Measurements from ENCODE around the gene TMCC2. TPM values are rescaled to one million over a fixed set of nuclear protein-coding genes. Genes with fewer than 3 reads are reported as not detected.

Gene TMCC2
- total and polyA plus RNA-seq, 7 donors = 0.66 to 21.4 (median 6.5) TPM

DNA sequence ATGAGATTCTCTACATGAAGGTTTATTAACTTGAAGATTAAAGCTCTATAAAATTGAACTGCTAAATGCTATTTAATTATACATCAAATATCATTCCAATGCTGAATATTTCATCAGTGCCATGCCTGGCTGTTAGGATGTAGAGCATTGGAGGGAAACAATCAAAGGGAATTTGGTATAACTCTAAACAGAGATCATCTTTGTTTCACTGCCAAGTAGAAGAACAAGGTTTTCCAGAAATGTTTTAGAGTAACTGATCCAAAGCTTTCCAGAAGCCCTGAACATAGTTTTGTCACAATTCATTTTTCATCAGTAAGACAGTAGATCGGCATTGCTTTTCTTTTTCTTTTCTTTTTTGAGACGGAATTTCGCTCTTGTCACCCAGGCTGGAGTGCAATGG is 10.3 kb upstream of the TMCC2 start:
- Histone ChIP-seq H3K4me1 (peaks cover under 1% of the 10 kb centered on the region), H3K4me3 (no peak overlapping the region), H3K36me3 (ENCODE audit: insufficient read depth in 1 of 2, low read depth in 1 of 2) (no peaks in the 10 kb centered on the region), H3K27me3 (ENCODE audit: insufficient read depth in 3 of 3, low read length in 2 of 3) (no peaks in the 10 kb centered on the region), H3K27ac (no peak overlapping the region), H3K9me3 (no peaks in the 10 kb centered on the region)
- DNase-seq (no peak), ATAC-seq (no peak)
- 59 to 90% (median 89%) methylated on average over 3 of the region's 3 CpGs for WGBS, 3 donors
- TF ChIP-seq, protein P1, sequence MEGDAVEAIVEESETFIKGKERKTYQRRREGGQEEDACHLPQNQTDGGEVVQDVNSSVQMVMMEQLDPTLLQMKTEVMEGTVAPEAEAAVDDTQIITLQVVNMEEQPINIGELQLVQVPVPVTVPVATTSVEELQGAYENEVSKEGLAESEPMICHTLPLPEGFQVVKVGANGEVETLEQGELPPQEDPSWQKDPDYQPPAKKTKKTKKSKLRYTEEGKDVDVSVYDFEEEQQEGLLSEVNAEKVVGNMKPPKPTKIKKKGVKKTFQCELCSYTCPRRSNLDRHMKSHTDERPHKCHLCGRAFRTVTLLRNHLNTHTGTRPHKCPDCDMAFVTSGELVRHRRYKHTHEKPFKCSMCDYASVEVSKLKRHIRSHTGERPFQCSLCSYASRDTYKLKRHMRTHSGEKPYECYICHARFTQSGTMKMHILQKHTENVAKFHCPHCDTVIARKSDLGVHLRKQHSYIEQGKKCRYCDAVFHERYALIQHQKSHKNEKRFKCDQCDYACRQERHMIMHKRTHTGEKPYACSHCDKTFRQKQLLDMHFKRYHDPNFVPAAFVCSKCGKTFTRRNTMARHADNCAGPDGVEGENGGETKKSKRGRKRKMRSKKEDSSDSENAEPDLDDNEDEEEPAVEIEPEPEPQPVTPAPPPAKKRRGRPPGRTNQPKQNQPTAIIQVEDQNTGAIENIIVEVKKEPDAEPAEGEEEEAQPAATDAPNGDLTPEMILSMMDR (IDR thresholded peaks at IDR 0.05) = no peak
- intact Hi-C loops (cut with DNase I) = no loop called here

DNA sequence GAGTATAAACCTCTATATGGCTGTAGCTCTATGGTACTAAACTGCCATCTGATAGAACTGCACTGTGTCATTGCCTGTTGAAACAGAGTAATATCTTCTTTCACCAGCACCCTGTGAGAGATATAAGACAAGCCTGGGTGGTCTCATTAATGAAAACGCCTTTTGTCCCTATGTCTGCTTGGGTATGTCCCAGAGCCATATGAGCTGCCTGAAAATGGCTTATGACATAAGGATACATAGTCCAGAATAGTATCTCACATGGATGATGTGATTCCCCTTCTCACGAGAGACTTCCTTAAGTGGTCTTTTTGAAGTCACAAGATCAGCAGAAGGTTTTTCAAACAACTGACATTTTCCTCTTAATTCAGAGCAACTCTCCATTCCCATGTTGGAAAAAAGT is 7.3 kb upstream of the TMCC2 start:
- WGBS, 3 donors = 62 to 81% (median 72%) methylated on average over 2 of the region's 2 CpGs
- no peak overlapping the region for H3K4me3 ChIP-seq
- DNase-seq (no peak), ATAC-seq (no peak)
- no peaks in the 10 kb centered on the region for H3K36me3 ChIP-seq (ENCODE audit: insufficient read depth in 1 of 2, low read depth in 1 of 2)
- H3K27ac ChIP-seq = no peak overlapping the region
- TF ChIP-seq, protein P1 (IDR thresholded peaks at IDR 0.05) = no peak
- intact Hi-C loops (cut with DNase I) = loop anchor here in 1 of 2 donors (5.0 kb wide), 1 partner anchor 37 kb away; no protein-coding TSS in a partner anchor
- H3K27me3 ChIP-seq (ENCODE audit: insufficient read depth in 3 of 3, low read length in 2 of 3) = no peaks in the 10 kb centered on the region
- no peaks in the 10 kb centered on the region for H3K4me1 ChIP-seq
- H3K9me3 ChIP-seq = no peaks in the 10 kb centered on the region

DNA sequence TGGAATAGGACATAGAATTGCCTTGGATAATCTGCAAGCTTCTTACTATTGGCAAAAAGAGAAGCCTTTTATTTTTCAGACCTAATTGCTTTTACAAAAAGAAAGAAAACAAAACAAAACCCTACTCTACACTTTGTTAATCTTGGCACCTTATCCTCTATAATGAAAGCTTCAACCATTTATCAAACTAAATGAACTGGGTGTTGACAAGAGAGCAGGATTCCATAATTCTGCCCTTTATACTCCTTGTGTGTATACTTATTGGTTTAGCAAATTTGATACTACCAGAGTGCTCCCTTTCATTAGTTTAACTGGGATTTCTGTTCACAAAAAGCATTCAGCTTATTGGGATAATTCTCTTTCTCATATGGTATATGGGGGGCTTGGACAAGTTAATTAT is 3.0 kb upstream of the TMCC2 start:
- peaks cover 6% of the 10 kb centered on the region for H3K4me1 ChIP-seq
- H3K27me3 ChIP-seq (ENCODE audit: insufficient read depth in 3 of 3, low read length in 2 of 3) = no peaks in the 10 kb centered on the region
- TF ChIP-seq, protein P1 (IDR thresholded peaks at IDR 0.05) = no peak
- DNase-seq = no peak
- H3K36me3 ChIP-seq (ENCODE audit: insufficient read depth in 1 of 2, low read depth in 1 of 2) = no peaks in the 10 kb centered on the region
- H3K27ac ChIP-seq = no peak overlapping the region
- no peak overlapping the region for H3K4me3 ChIP-seq
- no peaks in the 10 kb centered on the region for H3K9me3 ChIP-seq
- no peak for ATAC-seq
- intact Hi-C loops (cut with DNase I) = loop anchor here in 1 of 2 donors (5.0 kb wide), 1 partner anchor 33 kb away; no protein-coding TSS in a partner anchor

DNA sequence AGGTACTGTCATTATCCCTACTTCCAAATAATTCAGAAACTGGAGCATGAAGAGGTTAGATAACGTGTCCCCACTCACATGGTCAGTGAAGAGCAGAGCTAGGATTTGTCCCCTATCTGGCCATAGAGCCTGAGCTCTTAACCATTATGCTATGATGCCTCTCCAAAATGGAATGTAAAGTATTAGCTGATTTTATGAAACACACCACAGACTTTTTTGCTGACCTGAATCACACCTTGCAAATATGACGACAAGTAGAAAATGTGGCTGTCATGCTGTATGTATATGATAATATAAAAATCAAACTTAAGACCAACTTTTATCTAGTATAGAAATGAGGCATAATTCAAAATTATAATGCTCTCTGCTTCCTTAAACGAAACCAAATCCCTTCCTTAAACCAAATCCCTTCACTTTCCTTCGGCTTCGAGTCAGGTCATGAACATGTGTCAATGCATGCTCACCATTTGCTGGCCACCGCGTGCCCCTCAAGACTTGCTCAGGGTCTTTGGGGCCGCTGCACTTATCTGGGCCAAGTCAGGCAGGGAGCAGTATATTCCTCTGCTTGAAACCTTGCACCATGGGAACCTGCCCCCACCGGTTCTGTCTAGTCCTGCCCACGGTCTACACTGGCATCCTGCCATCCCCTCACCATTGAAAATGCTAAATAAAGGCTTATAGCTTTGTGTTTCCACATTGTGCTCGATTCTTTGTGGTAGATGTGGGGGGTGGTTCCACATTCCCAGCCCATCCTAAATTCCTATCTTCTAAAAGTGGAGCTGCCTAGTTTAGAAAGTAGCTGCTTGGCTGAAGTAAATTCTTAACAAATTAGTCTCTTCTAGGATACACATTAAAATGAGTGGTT is 1.6 kb upstream of the TMCC2 start:
- TF ChIP-seq, protein P1 (IDR thresholded peaks at IDR 0.05) = no peak
- Histone ChIP-seq H3K27me3 (ENCODE audit: insufficient read depth in 3 of 3, low read length in 2 of 3) (no peaks in the 10 kb centered on the region), H3K27ac (no peak overlapping the region), H3K4me1 (peaks cover 9% of the 10 kb centered on the region), H3K4me3 (no peak overlapping the region), H3K9me3 (no peaks in the 10 kb centered on the region), H3K36me3 (ENCODE audit: insufficient read depth in 1 of 2, low read depth in 1 of 2) (no peaks in the 10 kb centered on the region)
- WGBS, 3 donors = 43 to 58% (median 45%) methylated on average over 11 of the region's 11 CpGs
- ATAC-seq (no peak), DNase-seq (no peak)
- intact Hi-C loops (cut with DNase I) = no loop called here
